H54 (cell line): ENCODE measurements around the gene ASB16.
A peak's percentile ranks its signal among the peaks of the same experiment; 100 is the strongest.

ENCODE experiments used
- DNase-seq: peaks from one replicate; pipeline ENCODE4 v3.0.0; 2011; ENCODE audit warnings: low spot score, mixed read lengths; ENCODE audit not compliant: insufficient read length
- FAIRE-seq: peaks from 3 replicates; lab custom pipeline; 2011; peaks lifted over from hg19 to GRCh38; lab: Jason Lieb, UNC
- POLR2A ChIP-seq: IDR thresholded peaks from 2 replicates; pipeline ENCODE4 v1.6.1; 2011; ENCODE audit warnings: low read depth, mild to moderate bottlenecking, low read length

The ASB16 gene

DNA sequence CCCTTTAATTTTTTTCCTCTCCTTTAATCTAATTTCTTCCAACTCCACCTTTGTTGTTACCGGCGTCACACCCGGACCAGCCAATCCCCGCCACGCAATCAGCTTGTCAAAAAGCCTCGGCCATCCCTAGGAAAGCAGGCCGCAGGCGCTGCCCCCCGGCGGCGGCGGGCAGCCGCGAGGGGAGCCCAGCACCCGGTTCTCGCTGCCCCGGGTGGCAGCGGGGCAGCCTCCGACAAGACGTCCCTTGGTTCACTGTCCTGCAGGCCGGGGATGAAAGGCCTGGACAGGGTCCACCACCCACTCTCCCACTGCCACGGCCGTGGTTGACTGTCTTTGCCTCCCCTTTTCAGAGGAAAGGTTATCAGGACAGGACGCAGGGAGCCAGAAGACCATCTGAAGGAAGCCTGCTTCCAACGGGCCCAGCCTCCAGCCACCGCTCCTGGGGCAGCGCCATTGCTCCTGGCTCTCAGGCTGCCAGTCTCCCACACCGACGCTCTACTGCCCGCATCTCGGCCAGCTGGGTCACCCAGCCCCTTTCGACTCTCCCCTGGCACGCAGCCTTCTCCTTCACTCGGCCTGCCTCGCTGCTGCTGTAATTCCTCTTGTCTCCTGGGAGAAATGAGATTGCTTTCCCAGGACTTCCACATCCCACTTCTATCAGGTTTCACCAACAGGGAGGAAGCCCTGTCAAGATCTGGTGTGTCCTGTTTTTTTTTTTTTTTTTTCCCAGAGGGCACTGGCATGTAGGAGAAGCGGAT is 51.8 kb downstream of the ASB16 start:
- no peak for FAIRE-seq
- no peak for TF ChIP-seq POLR2A
- DNase-seq: peak; percentile 65

DNA sequence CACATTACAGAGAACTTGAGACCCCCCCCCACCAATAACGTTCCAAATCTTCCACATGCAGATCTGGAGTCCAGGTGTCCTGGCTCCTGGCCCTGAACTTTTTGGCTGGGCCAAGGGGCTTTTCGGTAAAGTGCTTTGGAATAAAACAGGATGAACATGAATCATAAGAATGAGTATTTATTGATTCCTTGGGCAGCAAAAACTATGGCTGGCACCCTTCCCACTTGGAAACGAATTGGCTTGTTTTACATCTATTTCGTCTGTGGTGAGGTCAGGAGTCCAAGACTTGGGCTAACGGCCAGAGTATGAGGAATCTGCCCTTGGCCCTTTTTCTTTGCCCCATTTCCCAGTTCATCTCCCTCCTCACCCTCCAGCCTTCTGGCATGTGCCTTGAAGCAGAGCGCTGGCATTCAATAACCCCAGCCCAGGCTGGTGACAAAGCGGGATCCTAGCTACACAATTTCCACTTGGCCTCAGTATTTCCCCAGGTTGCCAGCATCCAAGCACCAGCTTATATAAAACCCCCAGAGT is 53.1 kb downstream of the ASB16 start:
- peak; percentile 87 for FAIRE-seq
- peak; percentile 5; the same call in 1 of the 2 replicates for TF ChIP-seq POLR2A

More for the DNA sequence above, 53.1 kb downstream of the ASB16 start:
- DNase-seq: peak; percentile 80
